OCI-LY7 (cell line): Measurements from ENCODE around the gene TTC28. TPM values are rescaled to one million over a fixed set of nuclear protein-coding genes. Genes with fewer than 3 reads are reported as not detected.

Experiments used
- BruUV-seq: library from RNA; stranded (reverse); fragments of 400-500 nt; replicated peaks from 2 replicates; lab custom pipeline; 2021; lab: Mats Ljungman, UMichigan
- CTCF ChIA-PET: fragments of 300-600 bp; sonication (Branson Sonifier 250); formaldehyde crosslinking; loops from one replicate; lab custom pipeline; 2022; ENCODE audit warnings: antibody characterized with exemption; ENCODE audit not compliant: unreplicated experiment; lab: Charles Lee
- POLR2A ChIA-PET: fragments of 300-600 bp; sonication (Branson Sonifier 250); formaldehyde crosslinking; loops from one replicate; lab custom pipeline; 2022; ENCODE audit warnings: antibody characterized with exemption; lab: Charles Lee
- DNase-seq: peaks from one replicate; pipeline ENCODE4 v3.0.0-alpha.2; 2015; ENCODE audit warnings: low spot score
- H2AFZ ChIP-seq: fragments of 200-600 bp; sonication (generic), shearing (Covaris generic); 2 replicates; pipeline ENCODE4 v1.6.1; 2014; ENCODE audit warnings: mild to moderate bottlenecking, antibody characterized with exemption, low read length, moderate library complexity
- H3K27ac ChIP-seq: fragments of 200-600 bp; sonication (generic); 2 replicates; pipeline ENCODE4 v1.5.1; 2014; ENCODE audit warnings: mixed run types, low read depth, mild to moderate bottlenecking, moderate library complexity, low read length, inconsistent platforms; ENCODE audit not compliant: poor library complexity, severe bottlenecking
- H3K36me3 ChIP-seq: fragments of 200-600 bp; sonication (generic); 2 replicates; pipeline ENCODE4 v1.6.1; 2014; ENCODE audit warnings: mild to moderate bottlenecking, antibody characterized with exemption, low read length, moderate library complexity, mixed read lengths; ENCODE audit not compliant: insufficient read depth
- H3K4me1 ChIP-seq: fragments of 200-600 bp; sonication (generic); 2 replicates; pipeline ENCODE4 v1.5.1; 2014; ENCODE audit warnings: mild to moderate bottlenecking, low read length; ENCODE audit not compliant: insufficient read depth, poor library complexity, severe bottlenecking
- H3K4me2 ChIP-seq: fragments of 200-600 bp; sonication (generic); 2 replicates; pipeline ENCODE4 v1.6.1; 2014; ENCODE audit warnings: mild to moderate bottlenecking, low read length
- H3K4me3 ChIP-seq: fragments of 200-600 bp; sonication (generic); 2 replicates; pipeline ENCODE4 v1.5.1; 2014; ENCODE audit warnings: mild to moderate bottlenecking, low read depth, low read length; ENCODE audit not compliant: poor library complexity, severe bottlenecking
- H3K79me2 ChIP-seq: fragments of 200-600 bp; sonication (generic); 2 replicates; pipeline ENCODE4 v1.6.1; 2016; ENCODE audit warnings: low read depth, mild to moderate bottlenecking, low read length, moderate library complexity, mixed read lengths; ENCODE audit not compliant: insufficient read depth
- H3K9me2 ChIP-seq: fragments of 200-600 bp; sonication (generic); 2 replicates; pipeline ENCODE4 v1.6.1; 2016; ENCODE audit warnings: mild to moderate bottlenecking, low read length, mixed read lengths; ENCODE audit not compliant: insufficient read depth
- H3K9me3 ChIP-seq: fragments of 200-600 bp; sonication (generic); 2 replicates; pipeline ENCODE4 v1.6.1; 2014; ENCODE audit warnings: mild to moderate bottlenecking, mixed run types, low read length, mixed read lengths
- H4K20me1 ChIP-seq: fragments of 200-600 bp; sonication (generic); 2 replicates; pipeline ENCODE4 v1.6.1; 2014; ENCODE audit warnings: mild to moderate bottlenecking, antibody characterized with exemption, low read length, moderate library complexity, mixed read lengths; ENCODE audit not compliant: insufficient read depth
- CTCF ChIP-seq: fragments of 200-600 bp; sonication (generic); conservative IDR thresholded peaks from 2 replicates; pipeline ENCODE4 v1.5.1; 2014; ENCODE audit warnings: mild to moderate bottlenecking, antibody characterized with exemption, low read length, moderate library complexity, mixed read lengths
- EZH2phosphoT487 ChIP-seq: fragments of 200-600 bp; sonication (generic); IDR thresholded peaks from 2 replicates; pipeline ENCODE4 v1.6.1; 2018; ENCODE audit warnings: low read depth, borderline replicate concordance, mild to moderate bottlenecking, mixed run types, antibody characterized with exemption, low read length, moderate library complexity, mixed read lengths
- intact Hi-C: fragments of 100-400 bp; cut with micrococcal nuclease; formaldehyde crosslinking; loops from one replicate; pipeline ENCODE4 v1.10.0; 2022; ENCODE audit not compliant: unreplicated experiment
- total RNA-seq, 2 experiments: library from RNA; depleted of rRNA in 1 of 2; stranded (reverse); fragments of >200 nt in 1 of 2; shearing (Covaris generic) in 1 of 2; gene quantifications; 2 replicates each; pipeline ENCODE4 v1.2.3, GENCODE V29; 2014 to 2022

Gene TTC28
- total RNA-seq, 2 experiments from 2014 or later = under 0.01 to 0.55 TPM

- no peak overlapping the region for H3K4me3 ChIP-seq
- H3K36me3 ChIP-seq = no peaks in the 10 kb centered on the region
- no peak overlapping the region for H3K27ac ChIP-seq
- H3K79me2 ChIP-seq = no peaks in the 10 kb centered on the region
- no peaks in the 10 kb centered on the region for H3K9me3 ChIP-seq
- no peak overlapping the region for H3K4me2 ChIP-seq
- no peaks in the 10 kb centered on the region for H4K20me1 ChIP-seq
- no peak overlapping the region for H2AFZ ChIP-seq
- CTCF ChIA-PET = no interaction called here
- TF ChIP-seq EZH2phosphoT487 (no peak), CTCF (no peak)
- no peaks in the 10 kb centered on the region for H3K4me1 ChIP-seq
- intact Hi-C loops = no loop called here
- no peak for DNase-seq
- POLR2A ChIA-PET = interaction anchor here (0.5 to 0.6 kb wide), 2 partner anchors 19 to 61 kb away, joined by 3 to 4 read pairs; no protein-coding TSS in a partner anchor
- H3K9me2 ChIP-seq = no peaks in the 10 kb centered on the region
- no TSS peak for BruUV-seq
These were observed 71.1 kb downstream of the TTC28 start for GRCh38 chr22:28608546-28608945.

DNA sequence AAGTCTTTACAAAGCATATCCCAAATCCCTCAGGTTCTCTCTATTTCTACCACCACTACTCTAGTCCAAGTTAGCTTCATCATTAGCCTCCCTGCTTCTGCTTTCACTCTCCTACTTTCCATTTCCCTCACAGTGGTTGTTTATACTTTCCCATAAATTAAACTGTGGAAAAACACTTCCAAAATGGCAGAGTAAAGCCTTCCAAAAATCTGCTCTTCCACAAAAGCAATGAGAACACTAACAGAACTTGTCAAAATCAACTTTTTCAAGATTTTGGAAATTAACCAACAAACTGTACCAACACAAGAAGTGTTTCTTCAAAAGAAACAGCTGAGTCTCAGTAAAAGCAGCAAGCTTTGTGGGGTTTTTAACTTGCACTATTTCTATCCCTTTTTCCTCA is 71.8 kb downstream of the TTC28 start:
- DNase-seq = no peak
- H3K9me2 ChIP-seq = no peaks in the 10 kb centered on the region
- intact Hi-C loops = no loop called here
- ChIA-PET CTCF (no interaction called here), POLR2A (no interaction called here)
- no TSS peak for BruUV-seq
- no peak overlapping the region for H3K4me2 ChIP-seq
- no peaks in the 10 kb centered on the region for H3K9me3 ChIP-seq
- H2AFZ ChIP-seq = no peak overlapping the region
- TF ChIP-seq EZH2phosphoT487 = no peak
- no peak for TF ChIP-seq CTCF
- no peak overlapping the region for H3K27ac ChIP-seq
- H3K36me3 ChIP-seq = no peaks in the 10 kb centered on the region
- no peaks in the 10 kb centered on the region for H3K4me1 ChIP-seq
- no peak overlapping the region for H3K4me3 ChIP-seq
- H3K79me2 ChIP-seq = no peaks in the 10 kb centered on the region
- H4K20me1 ChIP-seq = no peaks in the 10 kb centered on the region

GRCh38 chr22:28604966-28605761 is 74.5 kb downstream of the TTC28 start:
- no peaks in the 10 kb centered on the region for H3K9me3 ChIP-seq
- no peak overlapping the region for H3K27ac ChIP-seq
- no peak overlapping the region for H3K4me2 ChIP-seq
- no peaks in the 10 kb centered on the region for H3K36me3 ChIP-seq
- no peak for TF ChIP-seq CTCF
- no peak for TF ChIP-seq EZH2phosphoT487
- BruUV-seq = no TSS peak
- H4K20me1 ChIP-seq = no peaks in the 10 kb centered on the region
- no peaks in the 10 kb centered on the region for H3K4me1 ChIP-seq
- ChIA-PET CTCF (no interaction called here), POLR2A (no interaction called here)
- H3K79me2 ChIP-seq = no peaks in the 10 kb centered on the region
- H3K9me2 ChIP-seq = no peaks in the 10 kb centered on the region
- H3K4me3 ChIP-seq = no peak overlapping the region
- intact Hi-C loops = no loop called here
- no peak overlapping the region for H2AFZ ChIP-seq
- DNase-seq = no peak
